Activated CD4-positive, alpha-beta T cell treated with anti-CD3 and anti-CD28 coated beads, Interleukin-2, amount 10 ng/mL, durations not matched to agents 24 days and 14 days (primary cell): Measurements from ENCODE around the gene NCAM2. TPM values are rescaled to one million over a fixed set of nuclear protein-coding genes. Genes with fewer than 3 reads are reported as not detected.

ENCODE experiments used
- DNase-seq: peaks from one replicate; pipeline ENCODE4 v3.0.0; 2022
- H3K27ac Mint-ChIP-seq: one replicate; pipeline ENCODE4 v1.8.0; 2022; ENCODE audit warnings: mild to moderate bottlenecking, mixed read lengths
- H3K27me3 Mint-ChIP-seq: one replicate; pipeline ENCODE4 v1.8.0; 2022; ENCODE audit warnings: mixed read lengths
- H3K36me3 Mint-ChIP-seq: one replicate; pipeline ENCODE4 v1.8.0; 2022; ENCODE audit warnings: low read depth, mild to moderate bottlenecking, mixed read lengths
- H3K4me1 Mint-ChIP-seq: one replicate; pipeline ENCODE4 v1.8.0; 2021; ENCODE audit warnings: mixed read lengths
- H3K4me3 Mint-ChIP-seq: one replicate; pipeline ENCODE4 v1.8.0; 2022; ENCODE audit warnings: mild to moderate bottlenecking, moderate library complexity, mixed read lengths
- H3K9me3 Mint-ChIP-seq: one replicate; pipeline ENCODE4 v1.8.0; 2021; ENCODE audit warnings: mixed read lengths
- intact Hi-C: fragments of 100-400 bp; cut with micrococcal nuclease; formaldehyde crosslinking; loops from one replicate; pipeline ENCODE4 v1.15.1; 2023
- total RNA-seq: library from RNA; stranded (reverse); gene quantifications from 2 replicates; pipeline ENCODE4 v1.2.3, GENCODE V29; 2022

The NCAM2 gene
- total RNA-seq, 1 donor from 2014 or later, result not detected

DNA sequence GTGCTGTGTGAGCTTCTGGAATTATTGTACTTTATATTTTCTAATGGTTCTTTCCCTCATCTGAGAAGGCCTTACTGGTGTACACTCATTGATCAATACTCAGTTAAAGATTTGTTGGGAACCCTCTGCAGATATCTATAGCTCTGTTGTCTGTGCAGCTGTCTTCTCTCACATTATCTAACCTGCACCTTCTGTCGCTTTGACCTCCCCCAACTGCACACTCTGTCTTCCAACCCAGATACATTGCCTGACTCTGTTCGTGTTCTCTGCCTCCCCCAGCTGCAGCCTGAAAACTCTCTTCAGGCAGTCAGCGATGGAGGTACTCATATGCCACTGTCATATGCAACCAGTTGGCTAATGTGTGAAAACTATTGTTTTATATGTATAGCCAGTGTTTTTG, 334.3 kb downstream of the NCAM2 start:
- intact Hi-C loops, result no loop called here
- Mint-ChIP-seq H3K4me1 (no peaks in the 10 kb centered on the region), H3K9me3 (no peaks in the 10 kb centered on the region), H3K4me3 (no peak overlapping the region), H3K27ac (no peak overlapping the region), H3K36me3 (no peaks in the 10 kb centered on the region), H3K27me3 (no peaks in the 10 kb centered on the region)
- no peak for DNase-seq

DNA sequence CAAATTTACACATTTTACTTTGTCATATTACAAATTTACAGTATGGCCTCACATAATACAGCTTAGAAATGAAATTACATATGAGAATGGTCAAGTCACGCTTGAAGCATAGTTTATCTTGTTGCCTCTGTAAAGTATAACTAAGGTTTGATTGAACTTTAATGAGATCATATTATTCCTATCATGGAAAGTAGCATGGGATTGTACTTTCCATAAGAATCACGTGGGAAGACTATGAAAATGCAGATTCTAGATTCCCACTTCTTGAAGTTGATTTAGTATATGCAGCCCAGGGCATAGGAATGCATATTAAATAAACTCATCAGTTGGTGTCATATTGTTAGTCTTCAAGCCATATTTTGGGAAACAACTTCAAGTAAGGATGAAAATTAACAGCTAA, 342.8 kb downstream of the NCAM2 start:
- Mint-ChIP-seq H3K4me3 (no peak overlapping the region), H3K9me3 (peaks cover 11% of the 10 kb centered on the region), H3K27me3 (no peaks in the 10 kb centered on the region), H3K4me1 (no peaks in the 10 kb centered on the region), H3K36me3 (no peaks in the 10 kb centered on the region), H3K27ac (no peak overlapping the region)
- intact Hi-C loops, result no loop called here
- no peak for DNase-seq

DNA sequence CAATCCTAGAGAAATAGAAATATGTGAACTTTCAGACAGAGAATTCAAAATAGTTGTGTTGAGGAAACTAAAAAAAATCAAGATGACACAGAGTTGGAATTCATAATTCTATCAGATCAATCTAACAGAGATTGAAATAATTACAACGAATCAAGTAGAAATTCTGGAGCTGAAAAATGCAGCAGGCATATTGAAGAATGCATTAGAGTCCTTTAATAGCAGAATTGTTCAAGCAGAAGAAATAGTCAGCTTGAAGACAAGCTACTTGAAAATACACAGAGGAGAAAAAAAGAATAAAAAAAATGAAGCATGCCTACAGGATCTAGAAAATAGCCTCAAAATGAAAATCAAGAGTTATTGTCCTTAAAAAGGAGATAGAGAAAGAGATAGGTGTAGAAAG, 347.1 kb downstream of the NCAM2 start:
- peaks cover 23% of the 10 kb centered on the region for H3K9me3 Mint-ChIP-seq

DNA sequence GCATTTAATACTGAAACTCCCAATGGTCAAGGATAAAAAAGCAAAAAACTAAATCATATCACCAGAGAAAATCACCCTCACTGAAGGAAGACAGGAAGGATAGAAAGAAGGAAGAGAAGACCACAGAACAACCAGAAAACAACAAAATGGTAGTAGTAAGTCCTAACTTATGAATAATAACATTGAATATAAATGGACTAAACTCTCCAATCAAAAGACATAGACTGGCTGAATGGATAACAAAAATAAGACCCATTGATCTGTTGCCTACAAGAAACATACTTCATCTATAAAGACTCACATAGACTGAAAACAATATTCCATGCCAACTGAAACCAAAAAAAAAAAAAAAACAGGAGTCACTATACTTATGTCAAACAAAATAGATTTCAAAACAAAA, 347.7 kb downstream of the NCAM2 start:
- DNase-seq, result no peak
- intact Hi-C loops, result no loop called here
- H3K4me3 Mint-ChIP-seq, result no peak overlapping the region
- H3K9me3 Mint-ChIP-seq, result peaks cover 23% of the 10 kb centered on the region
- no peaks in the 10 kb centered on the region for H3K4me1 Mint-ChIP-seq
- H3K27me3 Mint-ChIP-seq, result no peaks in the 10 kb centered on the region
- no peak overlapping the region for H3K27ac Mint-ChIP-seq
- no peaks in the 10 kb centered on the region for H3K36me3 Mint-ChIP-seq

More for the DNA sequence above, 347.1 kb downstream of the NCAM2 start:
- Mint-ChIP-seq H3K27me3 (no peaks in the 10 kb centered on the region), H3K4me3 (no peak overlapping the region), H3K27ac (no peak overlapping the region), H3K4me1 (no peaks in the 10 kb centered on the region), H3K36me3 (no peaks in the 10 kb centered on the region)
- no peak for DNase-seq
- intact Hi-C loops, result no loop called here

DNA sequence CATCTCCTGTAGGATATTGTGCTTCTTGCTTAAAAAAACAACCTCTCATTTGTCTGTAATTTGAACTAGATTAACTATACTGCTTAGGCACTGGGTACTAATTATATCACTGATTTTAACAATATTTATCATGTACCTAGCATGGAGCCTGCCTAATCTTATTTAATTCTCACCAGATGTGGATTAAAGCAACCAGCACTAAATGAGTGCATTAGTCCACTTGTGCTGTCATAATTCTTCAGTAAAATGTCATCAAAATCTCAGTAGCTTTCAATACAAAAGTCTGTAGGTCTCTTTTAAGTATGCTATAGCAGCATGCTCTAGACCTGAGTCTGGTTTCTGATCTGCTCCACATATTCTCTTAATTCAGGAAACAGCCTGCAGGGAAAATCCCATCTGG, 368.1 kb downstream of the NCAM2 start:
- Mint-ChIP-seq H3K9me3 (no peaks in the 10 kb centered on the region), H3K4me1 (no peaks in the 10 kb centered on the region), H3K4me3 (no peak overlapping the region), H3K27me3 (no peaks in the 10 kb centered on the region), H3K27ac (no peak overlapping the region), H3K36me3 (no peaks in the 10 kb centered on the region)
- intact Hi-C loops, result no loop called here
- DNase-seq, result no peak

DNA sequence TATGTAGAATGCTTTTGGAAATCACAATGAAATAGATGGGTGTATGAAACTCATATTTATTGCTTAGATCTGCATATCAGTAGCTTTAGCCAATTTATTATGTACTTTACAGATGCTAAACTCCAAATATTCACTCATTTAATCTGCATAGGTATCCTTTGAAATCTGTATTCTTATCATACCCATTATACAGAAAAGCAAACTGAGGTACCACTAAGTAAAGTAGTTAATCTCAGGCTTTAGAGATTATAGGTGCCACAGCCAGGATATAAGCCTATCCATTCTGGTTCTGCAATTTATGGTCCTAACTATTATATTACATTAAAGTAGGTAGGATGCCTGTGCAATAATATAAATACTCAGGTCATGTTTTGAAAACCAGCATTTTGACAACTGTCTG, 369.4 kb downstream of the NCAM2 start:
- Mint-ChIP-seq H3K27ac (no peak overlapping the region), H3K4me3 (no peak overlapping the region), H3K36me3 (no peaks in the 10 kb centered on the region), H3K9me3 (no peaks in the 10 kb centered on the region), H3K27me3 (no peaks in the 10 kb centered on the region), H3K4me1 (no peaks in the 10 kb centered on the region)
- no peak for DNase-seq
- intact Hi-C loops, result no loop called here

DNA sequence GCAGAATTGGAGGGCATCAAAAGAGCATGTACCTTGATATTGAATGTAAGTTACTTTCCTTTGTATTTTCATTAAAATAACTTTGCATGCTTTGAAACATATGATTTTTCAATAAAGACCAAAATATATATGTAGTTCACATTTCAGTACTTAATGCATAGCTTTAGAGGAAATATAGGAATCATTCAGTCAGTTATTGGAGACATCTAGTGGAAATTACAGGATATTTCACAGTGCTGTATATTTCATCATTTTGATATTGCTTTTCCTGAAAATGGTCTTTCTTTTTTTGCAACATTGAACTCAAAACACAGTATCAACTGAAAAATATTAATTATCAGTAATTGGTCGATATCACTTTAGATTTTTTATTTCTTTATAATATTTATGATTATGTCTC, 375.8 kb downstream of the NCAM2 start:
- DNase-seq, result no peak
- no peaks in the 10 kb centered on the region for H3K9me3 Mint-ChIP-seq
- H3K27ac Mint-ChIP-seq, result no peak overlapping the region
- no peak overlapping the region for H3K4me3 Mint-ChIP-seq
- H3K27me3 Mint-ChIP-seq, result no peaks in the 10 kb centered on the region
- intact Hi-C loops, result loop anchor here (2.0 kb wide), 1 partner anchor 209 kb away; no protein-coding TSS in a partner anchor
- H3K4me1 Mint-ChIP-seq, result no peaks in the 10 kb centered on the region
- no peaks in the 10 kb centered on the region for H3K36me3 Mint-ChIP-seq

DNA sequence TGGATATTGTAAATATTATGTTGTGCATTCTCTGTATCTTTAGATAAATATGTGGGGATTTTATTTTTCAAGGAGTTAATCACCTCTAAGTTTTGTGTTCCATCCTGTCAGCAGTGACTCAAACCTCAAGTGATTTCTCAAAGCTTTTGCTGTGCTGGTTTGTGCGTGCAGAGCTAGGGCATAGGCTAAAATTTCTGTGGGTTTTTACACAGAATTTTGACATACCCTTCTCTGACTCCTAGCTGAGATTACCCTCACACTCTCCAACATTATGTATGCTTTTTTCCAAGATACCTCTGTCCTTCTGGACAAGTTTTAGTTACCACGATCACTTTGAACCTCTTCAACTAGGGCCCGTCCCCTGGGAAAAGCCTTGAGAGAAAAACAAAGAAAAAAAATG, 384.9 kb downstream of the NCAM2 start:
- H3K4me3 Mint-ChIP-seq, result no peak overlapping the region
- no peak for DNase-seq
- no peaks in the 10 kb centered on the region for H3K36me3 Mint-ChIP-seq
- H3K27me3 Mint-ChIP-seq, result no peaks in the 10 kb centered on the region
- peaks cover 4% of the 10 kb centered on the region for H3K9me3 Mint-ChIP-seq
- H3K4me1 Mint-ChIP-seq, result no peaks in the 10 kb centered on the region
- no peak overlapping the region for H3K27ac Mint-ChIP-seq
- intact Hi-C loops, result no loop called here

DNA sequence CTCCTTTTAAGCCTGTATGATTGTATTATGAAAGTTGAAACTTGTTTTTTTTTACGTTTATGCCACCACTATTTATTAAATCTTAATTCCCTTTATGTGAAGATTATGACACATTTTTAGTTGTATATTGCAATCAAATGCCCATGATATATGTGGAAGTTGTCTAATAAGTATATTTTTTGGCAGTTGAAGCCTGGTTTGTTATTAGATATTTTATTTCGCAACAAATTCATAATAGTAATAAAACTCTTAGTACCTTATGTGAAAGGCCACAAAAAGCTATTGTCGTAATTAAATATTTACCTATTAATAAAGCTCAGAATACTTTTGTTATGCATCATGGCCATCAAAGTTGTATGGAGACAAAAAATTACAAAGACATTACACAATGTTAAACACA, 386.8 kb downstream of the NCAM2 start:
- Mint-ChIP-seq H3K27me3 (no peaks in the 10 kb centered on the region), H3K9me3 (peaks cover under 1% of the 10 kb centered on the region), H3K36me3 (no peaks in the 10 kb centered on the region), H3K4me3 (no peak overlapping the region), H3K27ac (no peak overlapping the region), H3K4me1 (no peaks in the 10 kb centered on the region)
- intact Hi-C loops, result no loop called here
- no peak for DNase-seq

DNA sequence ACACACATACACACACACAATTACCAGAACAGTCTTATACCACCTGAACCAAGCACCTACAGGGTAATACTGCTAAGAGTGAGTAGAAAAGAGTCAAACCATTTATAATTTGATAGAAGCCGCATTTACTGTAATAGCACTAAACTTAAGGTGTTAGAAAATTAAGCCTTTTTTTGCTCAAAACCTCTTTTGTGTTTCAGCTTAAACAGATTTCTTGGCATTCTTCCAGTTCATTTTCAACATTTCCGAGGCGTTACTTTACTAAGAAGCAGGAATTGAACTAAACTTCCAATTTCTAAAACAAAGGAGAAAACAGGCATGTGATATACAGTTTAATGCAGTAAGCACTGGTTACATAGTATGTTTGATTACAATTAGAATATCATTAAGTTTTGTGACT, 387.2 kb downstream of the NCAM2 start:
- H3K27ac Mint-ChIP-seq, result no peak overlapping the region
- H3K4me1 Mint-ChIP-seq, result no peaks in the 10 kb centered on the region
- DNase-seq, result no peak
- H3K36me3 Mint-ChIP-seq, result no peaks in the 10 kb centered on the region
- no peaks in the 10 kb centered on the region for H3K9me3 Mint-ChIP-seq
- H3K27me3 Mint-ChIP-seq, result no peaks in the 10 kb centered on the region
- intact Hi-C loops, result no loop called here
- H3K4me3 Mint-ChIP-seq, result no peak overlapping the region

DNA sequence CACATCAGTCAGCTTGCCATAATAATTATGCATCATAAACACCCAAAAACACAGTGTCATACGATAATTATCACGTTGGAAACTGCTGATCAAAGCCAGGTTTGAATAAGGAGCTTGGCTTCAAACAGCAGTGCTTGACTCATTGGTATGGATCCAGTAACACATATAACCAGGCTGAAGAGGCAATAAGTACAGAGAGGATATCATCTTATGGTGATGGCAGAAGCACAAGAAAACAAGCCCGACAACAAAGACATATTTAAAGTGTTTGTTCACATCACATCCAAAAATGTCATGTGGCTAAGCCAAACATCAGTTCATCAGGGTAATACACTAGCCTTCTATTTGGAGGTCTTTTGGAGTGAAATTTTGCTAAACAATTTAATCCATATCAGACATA, 389.7 kb downstream of the NCAM2 start:
- Mint-ChIP-seq H3K4me1 (no peaks in the 10 kb centered on the region), H3K27me3 (no peaks in the 10 kb centered on the region), H3K27ac (no peak overlapping the region), H3K4me3 (no peak overlapping the region), H3K9me3 (no peaks in the 10 kb centered on the region), H3K36me3 (no peaks in the 10 kb centered on the region)
- DNase-seq, result no peak
- intact Hi-C loops, result no loop called here

DNA sequence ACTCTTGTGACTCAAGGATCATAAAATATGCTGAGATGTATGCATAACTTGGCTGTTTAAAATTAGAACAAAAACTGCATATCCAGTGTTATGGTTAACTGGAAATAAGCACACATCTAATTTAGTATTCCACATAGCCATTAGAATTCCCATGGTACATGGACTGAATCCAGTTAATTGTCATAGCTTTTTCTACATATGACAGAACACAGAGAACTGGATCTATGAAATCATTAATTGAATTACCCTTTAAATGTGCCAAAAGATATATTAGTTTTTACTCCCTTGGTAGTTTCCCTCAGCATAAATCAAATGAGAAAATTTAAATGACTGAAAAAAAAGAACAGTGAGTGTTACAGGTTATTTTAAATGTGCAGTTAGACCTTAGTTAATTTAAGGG, 395.9 kb downstream of the NCAM2 start:
- no peaks in the 10 kb centered on the region for H3K36me3 Mint-ChIP-seq
- intact Hi-C loops, result no loop called here
- no peaks in the 10 kb centered on the region for H3K27me3 Mint-ChIP-seq
- H3K4me3 Mint-ChIP-seq, result no peak overlapping the region
- DNase-seq, result no peak
- no peak overlapping the region for H3K27ac Mint-ChIP-seq
- peaks cover 11% of the 10 kb centered on the region for H3K9me3 Mint-ChIP-seq
- no peaks in the 10 kb centered on the region for H3K4me1 Mint-ChIP-seq

DNA sequence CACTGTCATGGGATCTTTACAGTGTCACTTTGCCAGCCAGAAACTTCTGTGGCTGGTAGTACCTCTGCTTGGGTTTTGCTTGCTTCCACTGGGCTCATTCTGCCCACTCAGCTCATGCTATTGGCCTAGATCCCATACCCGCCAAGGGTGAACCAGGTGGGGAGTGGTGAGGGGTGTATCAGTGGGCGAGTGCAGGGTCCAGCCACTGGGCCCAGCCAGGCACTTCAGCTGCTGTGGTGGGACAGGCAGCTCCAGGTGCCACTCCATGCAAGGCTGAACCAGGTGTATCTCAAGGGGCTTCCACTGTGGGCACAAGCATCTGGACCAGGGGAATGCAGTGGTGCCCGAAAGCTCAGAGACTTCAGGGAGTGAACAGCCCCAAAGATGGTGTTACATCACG, 398.2 kb downstream of the NCAM2 start:
- no peak overlapping the region for H3K27ac Mint-ChIP-seq
- H3K36me3 Mint-ChIP-seq, result no peaks in the 10 kb centered on the region
- intact Hi-C loops, result no loop called here
- peaks cover 11% of the 10 kb centered on the region for H3K9me3 Mint-ChIP-seq
- DNase-seq, result no peak
- H3K27me3 Mint-ChIP-seq, result no peaks in the 10 kb centered on the region
- H3K4me1 Mint-ChIP-seq, result no peaks in the 10 kb centered on the region
- H3K4me3 Mint-ChIP-seq, result no peak overlapping the region

DNA sequence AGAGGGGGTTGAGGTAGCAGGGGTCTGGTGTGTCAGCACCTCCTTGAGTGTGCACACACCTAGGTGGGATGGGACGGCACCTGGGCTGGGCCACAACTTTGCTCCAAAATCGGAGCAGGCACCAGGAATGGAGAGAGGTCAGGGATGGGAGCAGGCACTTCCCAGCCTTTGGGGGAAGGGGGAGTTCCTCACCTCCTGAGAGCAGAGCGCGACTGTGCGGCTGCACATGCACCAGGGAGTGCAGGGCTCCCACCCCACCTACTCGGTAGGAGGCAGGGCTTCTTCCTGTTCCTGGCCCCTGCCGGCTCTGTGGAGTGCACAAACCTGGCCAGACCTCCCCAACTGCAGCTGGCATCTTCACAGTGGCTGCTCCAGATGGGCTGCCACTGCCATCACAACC, 399.3 kb downstream of the NCAM2 start:
- Mint-ChIP-seq H3K36me3 (no peaks in the 10 kb centered on the region), H3K27ac (no peak overlapping the region), H3K4me1 (no peaks in the 10 kb centered on the region), H3K9me3 (peaks cover 11% of the 10 kb centered on the region), H3K27me3 (no peaks in the 10 kb centered on the region), H3K4me3 (no peak overlapping the region)
- intact Hi-C loops, result no loop called here
- DNase-seq, result no peak

DNA sequence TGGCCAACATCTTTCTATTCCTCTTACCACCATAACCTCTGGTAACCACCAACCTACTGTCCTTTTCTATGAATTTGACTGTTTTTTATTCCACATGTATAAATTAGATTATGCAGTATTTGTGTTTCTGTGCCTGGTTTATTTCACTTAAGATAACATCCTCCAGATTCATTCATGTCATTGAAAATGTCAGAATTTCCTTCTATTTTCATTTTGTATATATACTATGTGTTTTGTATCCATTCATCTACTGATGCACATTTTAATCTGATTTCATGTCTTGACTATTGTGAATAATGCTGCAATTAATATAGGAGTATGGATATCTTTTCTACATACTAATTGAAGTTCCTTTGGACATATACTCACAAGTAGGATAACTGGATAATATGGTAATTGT, 403.2 kb downstream of the NCAM2 start:
- intact Hi-C loops, result no loop called here
- H3K4me1 Mint-ChIP-seq, result no peaks in the 10 kb centered on the region
- H3K27me3 Mint-ChIP-seq, result no peaks in the 10 kb centered on the region
- no peak overlapping the region for H3K27ac Mint-ChIP-seq
- H3K36me3 Mint-ChIP-seq, result no peaks in the 10 kb centered on the region
- no peak for DNase-seq
- peaks cover 1% of the 10 kb centered on the region for H3K9me3 Mint-ChIP-seq
- no peak overlapping the region for H3K4me3 Mint-ChIP-seq
